GM12878 (cell line): ENCODE results near the gene SULT2A1.

Experiments
- ATF3 ChIP-seq: IDR thresholded peaks from 2 replicates; pipeline ENCODE4 v1.6.1; 2011; ENCODE audit warnings: low read depth, mild to moderate bottlenecking, low read length, moderate library complexity, borderline replicate concordance; ENCODE audit errors: extremely low read depth
- CHD2 ChIP-seq: IDR thresholded peaks from 2 replicates; pipeline ENCODE4 v1.6.1; 2011; ENCODE audit warnings: low read depth, low read length, improper control_type of control experiment, borderline replicate concordance
- CTCF ChIP-seq, 3 experiments: IDR thresholded peaks in 2 of 3; conservative IDR thresholded peaks in 1 of 3; 2 replicates each; pipeline ENCODE4 v1.5.1; 2011; ENCODE audit warnings: low read depth in 3 of 3, low read length in 3 of 3, mild to moderate bottlenecking in 3 of 3, control low read depth in 2 of 3, moderate library complexity in 2 of 3, inconsistent platforms in 1 of 3, mixed read lengths in 1 of 3; ENCODE audit not compliant: control insufficient read depth in 2 of 3, insufficient read depth in 1 of 3; ENCODE audit errors: extremely low read depth in 1 of 3
- EP300 ChIP-seq, 2 experiments: fragments of 150-350 bp in 1 of 2; IDR thresholded peaks; 2 replicates each; pipeline ENCODE4 v1.6.1; 2011 to 2012; ENCODE audit warnings: low read depth in 2 of 2, low read length in 2 of 2, borderline replicate concordance in 1 of 2, improper control_type of control experiment in 1 of 2, inconsistent platforms in 1 of 2; ENCODE audit not compliant: control insufficient read depth in 1 of 2
- MLLT1 ChIP-seq: fragments of 450-650 bp; IDR thresholded peaks from 2 replicates; pipeline ENCODE4 v1.6.1; 2016; ENCODE audit warnings: mild to moderate bottlenecking
- NBN ChIP-seq: fragments of 450-650 bp; IDR thresholded peaks from 2 replicates; pipeline ENCODE4 v1.6.1; 2016
- POLR2A ChIP-seq: IDR thresholded peaks from 2 replicates; pipeline ENCODE4 v1.6.1; 2011; ENCODE audit warnings: low read depth, mild to moderate bottlenecking, low read length
- SP1 ChIP-seq: IDR thresholded peaks from one replicate; pipeline ENCODE4 v1.6.1; 2011; ENCODE audit warnings: low read depth, low read length
- TAF1 ChIP-seq: IDR thresholded peaks from 2 replicates; pipeline ENCODE4 v1.6.1; 2011; ENCODE audit warnings: mild to moderate bottlenecking, low read depth, low read length, borderline replicate concordance
- ZZZ3 ChIP-seq: IDR thresholded peaks from 2 replicates; pipeline ENCODE4 v1.6.1; 2011; ENCODE audit warnings: low read depth; ENCODE audit not compliant: control insufficient read depth, insufficient read length
- TF ChIP-seq, protein P1 (sequence below): IDR thresholded peaks from 2 replicates; pipeline ENCODE4 v1.6.1; 2011; ENCODE audit warnings: mild to moderate bottlenecking, low read depth, low read length, moderate library complexity; ENCODE audit not compliant: insufficient replicate concordance
- TF ChIP-seq, protein P2 (sequence below): fragments of 450-650 bp; formaldehyde crosslinking; IDR thresholded peaks from 2 replicates; pipeline ENCODE4 v1.4.0; 2020; ENCODE audit warnings: mild to moderate bottlenecking, moderate library complexity
- TF ChIP-seq, protein P3 (sequence below): fragments of 450-650 bp; IDR thresholded peaks from 2 replicates; pipeline ENCODE4 v1.6.1; 2017; ENCODE audit warnings: antibody characterized with exemption, mild to moderate bottlenecking, moderate library complexity

DNA sequence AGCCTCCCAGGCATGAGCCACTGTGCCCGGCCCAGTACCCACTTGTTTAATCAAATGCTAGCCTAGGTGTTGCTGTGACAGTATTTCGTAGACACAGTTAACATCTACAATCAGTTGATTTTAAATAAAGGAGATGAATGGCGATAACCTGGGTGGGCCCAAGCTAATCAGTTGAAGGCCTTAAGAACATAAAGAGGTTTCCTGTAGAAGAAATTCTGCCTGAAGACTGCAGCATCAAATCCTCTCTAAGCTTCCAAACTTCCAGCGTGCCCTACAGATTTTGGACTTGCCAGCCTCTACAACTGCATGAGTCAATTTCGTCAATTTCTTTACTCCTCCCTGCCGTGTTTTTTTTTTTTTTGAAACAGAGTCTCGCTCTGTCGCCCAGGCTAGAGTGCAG, 13.2 kb upstream of the SULT2A1 start:
- TF ChIP-seq NBN (no peak), POLR2A (no peak), CTCF (IDR thresholded peaks at IDR 0.05 in 2 of 3, conservative IDR thresholded peaks at IDR 0.05 in 1 of 3; ENCODE audit: control insufficient read depth in 2 of 3, extremely low read depth in 1 of 3, insufficient read depth in 1 of 3, low read depth in 3 of 3, low read length in 3 of 3) (no peak), CHD2 (no peak), SP1 (no peak), ZZZ3 (no peak), TAF1 (no peak), MLLT1 (no peak), ATF3 (no peak), EP300 (IDR thresholded peaks at IDR 0.05; ENCODE audit: borderline replicate concordance in 1 of 2, control insufficient read depth in 1 of 2, low read depth in 2 of 2, low read length in 2 of 2) (no peak)
- TF ChIP-seq, protein P1, sequence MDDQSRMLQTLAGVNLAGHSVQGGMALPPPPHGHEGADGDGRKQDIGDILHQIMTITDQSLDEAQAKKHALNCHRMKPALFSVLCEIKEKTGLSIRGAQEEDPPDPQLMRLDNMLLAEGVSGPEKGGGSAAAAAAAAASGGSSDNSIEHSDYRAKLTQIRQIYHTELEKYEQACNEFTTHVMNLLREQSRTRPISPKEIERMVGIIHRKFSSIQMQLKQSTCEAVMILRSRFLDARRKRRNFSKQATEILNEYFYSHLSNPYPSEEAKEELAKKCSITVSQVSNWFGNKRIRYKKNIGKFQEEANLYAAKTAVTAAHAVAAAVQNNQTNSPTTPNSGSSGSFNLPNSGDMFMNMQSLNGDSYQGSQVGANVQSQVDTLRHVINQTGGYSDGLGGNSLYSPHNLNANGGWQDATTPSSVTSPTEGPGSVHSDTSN: no peak
- TF ChIP-seq, protein P2, sequence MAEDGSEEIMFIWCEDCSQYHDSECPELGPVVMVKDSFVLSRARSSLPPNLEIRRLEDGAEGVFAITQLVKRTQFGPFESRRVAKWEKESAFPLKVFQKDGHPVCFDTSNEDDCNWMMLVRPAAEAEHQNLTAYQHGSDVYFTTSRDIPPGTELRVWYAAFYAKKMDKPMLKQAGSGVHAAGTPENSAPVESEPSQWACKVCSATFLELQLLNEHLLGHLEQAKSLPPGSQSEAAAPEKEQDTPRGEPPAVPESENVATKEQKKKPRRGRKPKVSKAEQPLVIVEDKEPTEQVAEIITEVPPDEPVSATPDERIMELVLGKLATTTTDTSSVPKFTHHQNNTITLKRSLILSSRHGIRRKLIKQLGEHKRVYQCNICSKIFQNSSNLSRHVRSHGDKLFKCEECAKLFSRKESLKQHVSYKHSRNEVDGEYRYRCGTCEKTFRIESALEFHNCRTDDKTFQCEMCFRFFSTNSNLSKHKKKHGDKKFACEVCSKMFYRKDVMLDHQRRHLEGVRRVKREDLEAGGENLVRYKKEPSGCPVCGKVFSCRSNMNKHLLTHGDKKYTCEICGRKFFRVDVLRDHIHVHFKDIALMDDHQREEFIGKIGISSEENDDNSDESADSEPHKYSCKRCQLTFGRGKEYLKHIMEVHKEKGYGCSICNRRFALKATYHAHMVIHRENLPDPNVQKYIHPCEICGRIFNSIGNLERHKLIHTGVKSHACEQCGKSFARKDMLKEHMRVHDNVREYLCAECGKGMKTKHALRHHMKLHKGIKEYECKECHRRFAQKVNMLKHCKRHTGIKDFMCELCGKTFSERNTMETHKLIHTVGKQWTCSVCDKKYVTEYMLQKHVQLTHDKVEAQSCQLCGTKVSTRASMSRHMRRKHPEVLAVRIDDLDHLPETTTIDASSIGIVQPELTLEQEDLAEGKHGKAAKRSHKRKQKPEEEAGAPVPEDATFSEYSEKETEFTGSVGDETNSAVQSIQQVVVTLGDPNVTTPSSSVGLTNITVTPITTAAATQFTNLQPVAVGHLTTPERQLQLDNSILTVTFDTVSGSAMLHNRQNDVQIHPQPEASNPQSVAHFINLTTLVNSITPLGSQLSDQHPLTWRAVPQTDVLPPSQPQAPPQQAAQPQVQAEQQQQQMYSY (CRISPR knock-in tag): no peak
- TF ChIP-seq, protein P3, sequence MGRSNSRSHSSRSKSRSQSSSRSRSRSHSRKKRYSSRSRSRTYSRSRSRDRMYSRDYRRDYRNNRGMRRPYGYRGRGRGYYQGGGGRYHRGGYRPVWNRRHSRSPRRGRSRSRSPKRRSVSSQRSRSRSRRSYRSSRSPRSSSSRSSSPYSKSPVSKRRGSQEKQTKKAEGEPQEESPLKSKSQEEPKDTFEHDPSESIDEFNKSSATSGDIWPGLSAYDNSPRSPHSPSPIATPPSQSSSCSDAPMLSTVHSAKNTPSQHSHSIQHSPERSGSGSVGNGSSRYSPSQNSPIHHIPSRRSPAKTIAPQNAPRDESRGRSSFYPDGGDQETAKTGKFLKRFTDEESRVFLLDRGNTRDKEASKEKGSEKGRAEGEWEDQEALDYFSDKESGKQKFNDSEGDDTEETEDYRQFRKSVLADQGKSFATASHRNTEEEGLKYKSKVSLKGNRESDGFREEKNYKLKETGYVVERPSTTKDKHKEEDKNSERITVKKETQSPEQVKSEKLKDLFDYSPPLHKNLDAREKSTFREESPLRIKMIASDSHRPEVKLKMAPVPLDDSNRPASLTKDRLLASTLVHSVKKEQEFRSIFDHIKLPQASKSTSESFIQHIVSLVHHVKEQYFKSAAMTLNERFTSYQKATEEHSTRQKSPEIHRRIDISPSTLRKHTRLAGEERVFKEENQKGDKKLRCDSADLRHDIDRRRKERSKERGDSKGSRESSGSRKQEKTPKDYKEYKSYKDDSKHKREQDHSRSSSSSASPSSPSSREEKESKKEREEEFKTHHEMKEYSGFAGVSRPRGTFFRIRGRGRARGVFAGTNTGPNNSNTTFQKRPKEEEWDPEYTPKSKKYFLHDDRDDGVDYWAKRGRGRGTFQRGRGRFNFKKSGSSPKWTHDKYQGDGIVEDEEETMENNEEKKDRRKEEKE: no peak
